Transverse colon (tissue), 4 donors: ENCODE data around the gene HSD17B12. TPM values are rescaled to one million over a fixed set of nuclear protein-coding genes. Genes with fewer than 3 reads are reported as not detected.

Source experiments
- DNase-seq: peaks from one replicate; pipeline ENCODE4 v3.0.0-alpha.2; 2019
- H3K27ac ChIP-seq, 4 donors: fragments of 200-600 bp; sonication (generic); 2 replicates each; pipeline ENCODE4 v1.5.1; 2016 to 2018; ENCODE audit warnings: inconsistent platforms in 4 of 4
- H3K27me3 ChIP-seq: fragments of 200-600 bp; sonication (generic); 2 replicates; pipeline ENCODE4 v1.5.1; 2017; ENCODE audit warnings: inconsistent platforms
- H3K36me3 ChIP-seq, 4 donors: fragments of 200-600 bp; sonication (generic); 2 replicates each; pipeline ENCODE4 v1.5.1; 2017 to 2019; ENCODE audit warnings: inconsistent platforms in 4 of 4
- H3K4me1 ChIP-seq, 4 donors: fragments of 200-600 bp; sonication (generic); 2 replicates each; pipeline ENCODE4 v1.5.1; 2017 to 2020; ENCODE audit warnings: inconsistent platforms in 4 of 4
- H3K4me3 ChIP-seq, 4 donors: fragments of 200-600 bp; sonication (generic); 1 replicate in 1 of 4; 2 replicates in 3 of 4; pipeline versions ENCODE4 v1.5.1 to v1.6.1; 2017 to 2019; ENCODE audit warnings: inconsistent platforms in 4 of 4
- H3K9me3 ChIP-seq, 2 donors: fragments of 200-600 bp; sonication (generic); 2 replicates each; pipeline ENCODE4 v1.5.1; 2017 to 2019; ENCODE audit warnings: inconsistent platforms in 2 of 2
- CTCF ChIP-seq, 5 experiments: fragments of 200-600 bp in 3 of 5; fragments of 450-650 bp in 2 of 5; sonication (generic) in 3 of 5; IDR thresholded peaks; 1 replicate in 2 of 5; 2 replicates in 3 of 5; pipeline ENCODE4 v1.5.1; 2016 to 2017; ENCODE audit warnings: antibody characterized with exemption in 5 of 5, inconsistent platforms in 3 of 5, mild to moderate bottlenecking in 2 of 5, moderate library complexity in 1 of 5
- EP300 ChIP-seq: sonication (generic); formaldehyde crosslinking; IDR thresholded peaks from one replicate; pipeline ENCODE4 v1.6.1; 2017; ENCODE audit warnings: antibody characterized with exemption, low read depth
- POLR2A ChIP-seq: fragments of 450-650 bp; IDR thresholded peaks from one replicate; pipeline ENCODE4 v1.6.1; 2016; ENCODE audit warnings: antibody characterized with exemption, mild to moderate bottlenecking, moderate library complexity
- POLR2AphosphoS5 ChIP-seq, 3 donors: sonication (generic); formaldehyde crosslinking; IDR thresholded peaks; one replicate each; pipeline ENCODE4 v1.6.1; 2016; ENCODE audit warnings: antibody characterized with exemption in 3 of 3
- WGBS, 2 donors: methylation state at CpG; one replicate each; pipeline ENCODE4 v1.1.5; 2018; ENCODE audit warnings: low coverage in 1 of 2; 5-methylcytosine and 5-hydroxymethylcytosine counted together
- in situ Hi-C, 4 donors: fragments of 200-750 bp; cut with MboI; loops; one replicate each; pipeline versions ENCODE4 v1.15.0 to v1.15.1; 2017; ENCODE audit warnings: low sequenced_read_pairs in 3 of 4, low pct_ligation_motif_present in 1 of 4, low pct_unique_long_range_greater_than_20kb in 1 of 4
- intact Hi-C: fragments of 100-400 bp; cut with DNase I; formaldehyde crosslinking; loops from one replicate; pipeline ENCODE4 v1.15.1; 2023; ENCODE audit warnings: low total_unique reads
- total RNA-seq, 4 donors: library from RNA; depleted of rRNA; stranded (reverse); fragments of >200 nt; gene quantifications; one replicate each; pipeline ENCODE4 v1.1.0, GENCODE V29; 2016

HSD17B12 gene
- total RNA-seq, 4 donors from 2014 or later: 33.3 to 65.7 (median 47.1) TPM

GRCh38 chr11:43706631-43707030 is 26.1 kb downstream of the HSD17B12 start:
- intact Hi-C loops: no loop called here
- no peak overlapping the region for H3K4me3 ChIP-seq
- in situ Hi-C loops: no loop called here
- TF ChIP-seq EP300 (no peak), CTCF (IDR thresholded peaks at IDR 0.05) (no peak), POLR2AphosphoS5 (IDR thresholded peaks at IDR 0.05) (no peak), POLR2A (no peak)
- no peak for DNase-seq
- 97 to 100% methylated on average over 1 of the region's 1 CpG for whole genome bisulfite sequencing, 2 donors
- peaks cover 2% of the 10 kb centered on the region in 2 donors for H3K9me3 ChIP-seq
- H3K4me1 ChIP-seq: no peaks in the 10 kb centered on the region
- no peaks in the 10 kb centered on the region for H3K27me3 ChIP-seq
- no peaks in the 10 kb centered on the region for H3K36me3 ChIP-seq
- no peak overlapping the region for H3K27ac ChIP-seq

- TF ChIP-seq CTCF (IDR thresholded peaks at IDR 0.05) (no peak), POLR2A (no peak), EP300 (no peak), POLR2AphosphoS5 (IDR thresholded peaks at IDR 0.05) (no peak)
- intact Hi-C loops: no loop called here
- Histone ChIP-seq H3K27me3 (no peaks in the 10 kb centered on the region), H3K36me3 (no peaks in the 10 kb centered on the region), H3K9me3 (no peaks in the 10 kb centered on the region), H3K4me1 (no peaks in the 10 kb centered on the region), H3K27ac (no peak overlapping the region), H3K4me3 (no peak overlapping the region)
- no peak for DNase-seq
- in situ Hi-C loops: no loop called here
- 72 to 81% methylated on average over 3 to 4 of the region's 4 CpGs for WGBS, 2 donors
Observed at GRCh38 chr11:43708776-43709175, 28.2 kb downstream of the HSD17B12 start.

- H3K27me3 ChIP-seq: no peaks in the 10 kb centered on the region
- H3K27ac ChIP-seq: no peak overlapping the region
- no peaks in the 10 kb centered on the region for H3K9me3 ChIP-seq
- H3K36me3 ChIP-seq: no peaks in the 10 kb centered on the region
- TF ChIP-seq POLR2AphosphoS5 (IDR thresholded peaks at IDR 0.05) (no peak), EP300 (no peak), CTCF (IDR thresholded peaks at IDR 0.05) (no peak), POLR2A (no peak)
- no peak overlapping the region for H3K4me3 ChIP-seq
- H3K4me1 ChIP-seq: no peaks in the 10 kb centered on the region
- in situ Hi-C loops: no loop called here
- 100% methylated on average over 1 of the region's 1 CpG for WGBS, 2 donors
- intact Hi-C loops: no loop called here
- DNase-seq: no peak
Observed at GRCh38 chr11:43709689-43710088, 29.2 kb downstream of the HSD17B12 start.

- in situ Hi-C loops: no loop called here
- Histone ChIP-seq H3K36me3 (no peaks in the 10 kb centered on the region), H3K27me3 (no peaks in the 10 kb centered on the region), H3K9me3 (no peaks in the 10 kb centered on the region), H3K4me1 (no peaks in the 10 kb centered on the region), H3K27ac (no peak overlapping the region), H3K4me3 (no peak overlapping the region)
- TF ChIP-seq POLR2AphosphoS5 (IDR thresholded peaks at IDR 0.05) (no peak), EP300 (no peak), POLR2A (no peak)
- intact Hi-C loops: no loop called here
- no peak for DNase-seq
- 69 to 72% methylated on average over 4 of the region's 4 CpGs for WGBS, 2 donors
Observed at GRCh38 chr11:43712676-43713075, 32.1 kb downstream of the HSD17B12 start.

GRCh38 chr11:43718373-43718772 is 37.8 kb downstream of the HSD17B12 start:
- no peak for DNase-seq
- intact Hi-C loops: no loop called here
- Histone ChIP-seq H3K27ac (no peak overlapping the region), H3K36me3 (no peaks in the 10 kb centered on the region), H3K27me3 (no peaks in the 10 kb centered on the region), H3K4me3 (no peak overlapping the region), H3K9me3 (peaks cover 0 to 4% of the 10 kb centered on the region in 2 donors), H3K4me1 (no peaks in the 10 kb centered on the region)
- 100% methylated on average over 1 of the region's 1 CpG; no CpG with 5 or more reads in 1 of the 2 donors for WGBS, 2 donors
- in situ Hi-C loops: no loop called here
- TF ChIP-seq CTCF (IDR thresholded peaks at IDR 0.05) (no peak), POLR2A (no peak), EP300 (no peak), POLR2AphosphoS5 (IDR thresholded peaks at IDR 0.05) (no peak)
